OCI-LY7 (cell line): ENCODE results near the gene RASSF5. TPM values are rescaled to one million over a fixed set of nuclear protein-coding genes. Genes with fewer than 3 reads are reported as not detected.

Experiments
- BruUV-seq: library from RNA; stranded (reverse); fragments of 400-500 nt; replicated peaks from 2 replicates; lab custom pipeline; 2021; lab: Mats Ljungman, UMichigan
- CTCF ChIA-PET: fragments of 300-600 bp; sonication (Branson Sonifier 250); formaldehyde crosslinking; loops from one replicate; lab custom pipeline; 2022; ENCODE audit warnings: antibody characterized with exemption; ENCODE audit not compliant: unreplicated experiment; lab: Charles Lee
- POLR2A ChIA-PET: fragments of 300-600 bp; sonication (Branson Sonifier 250); formaldehyde crosslinking; loops from one replicate; lab custom pipeline; 2022; ENCODE audit warnings: antibody characterized with exemption; lab: Charles Lee
- DNase-seq: peaks from one replicate; pipeline ENCODE4 v3.0.0-alpha.2; 2015; ENCODE audit warnings: low spot score
- H2AFZ ChIP-seq: fragments of 200-600 bp; sonication (generic), shearing (Covaris generic); 2 replicates; pipeline ENCODE4 v1.6.1; 2014; ENCODE audit warnings: mild to moderate bottlenecking, antibody characterized with exemption, low read length, moderate library complexity
- H3K27ac ChIP-seq: fragments of 200-600 bp; sonication (generic); 2 replicates; pipeline ENCODE4 v1.5.1; 2014; ENCODE audit warnings: mixed run types, low read depth, mild to moderate bottlenecking, moderate library complexity, low read length, inconsistent platforms; ENCODE audit not compliant: poor library complexity, severe bottlenecking
- H3K36me3 ChIP-seq: fragments of 200-600 bp; sonication (generic); 2 replicates; pipeline ENCODE4 v1.6.1; 2014; ENCODE audit warnings: mild to moderate bottlenecking, antibody characterized with exemption, low read length, moderate library complexity, mixed read lengths; ENCODE audit not compliant: insufficient read depth
- H3K4me1 ChIP-seq: fragments of 200-600 bp; sonication (generic); 2 replicates; pipeline ENCODE4 v1.5.1; 2014; ENCODE audit warnings: mild to moderate bottlenecking, low read length; ENCODE audit not compliant: insufficient read depth, poor library complexity, severe bottlenecking
- H3K4me2 ChIP-seq: fragments of 200-600 bp; sonication (generic); 2 replicates; pipeline ENCODE4 v1.6.1; 2014; ENCODE audit warnings: mild to moderate bottlenecking, low read length
- H3K4me3 ChIP-seq: fragments of 200-600 bp; sonication (generic); 2 replicates; pipeline ENCODE4 v1.5.1; 2014; ENCODE audit warnings: mild to moderate bottlenecking, low read depth, low read length; ENCODE audit not compliant: poor library complexity, severe bottlenecking
- H3K79me2 ChIP-seq: fragments of 200-600 bp; sonication (generic); 2 replicates; pipeline ENCODE4 v1.6.1; 2016; ENCODE audit warnings: low read depth, mild to moderate bottlenecking, low read length, moderate library complexity, mixed read lengths; ENCODE audit not compliant: insufficient read depth
- H3K9me2 ChIP-seq: fragments of 200-600 bp; sonication (generic); 2 replicates; pipeline ENCODE4 v1.6.1; 2016; ENCODE audit warnings: mild to moderate bottlenecking, low read length, mixed read lengths; ENCODE audit not compliant: insufficient read depth
- H3K9me3 ChIP-seq: fragments of 200-600 bp; sonication (generic); 2 replicates; pipeline ENCODE4 v1.6.1; 2014; ENCODE audit warnings: mild to moderate bottlenecking, mixed run types, low read length, mixed read lengths
- H4K20me1 ChIP-seq: fragments of 200-600 bp; sonication (generic); 2 replicates; pipeline ENCODE4 v1.6.1; 2014; ENCODE audit warnings: mild to moderate bottlenecking, antibody characterized with exemption, low read length, moderate library complexity, mixed read lengths; ENCODE audit not compliant: insufficient read depth
- EZH2phosphoT487 ChIP-seq: fragments of 200-600 bp; sonication (generic); IDR thresholded peaks from 2 replicates; pipeline ENCODE4 v1.6.1; 2018; ENCODE audit warnings: low read depth, borderline replicate concordance, mild to moderate bottlenecking, mixed run types, antibody characterized with exemption, low read length, moderate library complexity, mixed read lengths
- intact Hi-C: fragments of 100-400 bp; cut with micrococcal nuclease; formaldehyde crosslinking; loops from one replicate; pipeline ENCODE4 v1.10.0; 2022; ENCODE audit not compliant: unreplicated experiment
- total RNA-seq, 2 experiments: library from RNA; depleted of rRNA in 1 of 2; stranded (reverse); fragments of >200 nt in 1 of 2; shearing (Covaris generic) in 1 of 2; gene quantifications; 2 replicates each; pipeline ENCODE4 v1.2.3, GENCODE V29; 2014 to 2022
- TF ChIP-seq, protein P1 (sequence below): fragments of 200-600 bp; sonication (generic); conservative IDR thresholded peaks from 2 replicates; pipeline ENCODE4 v1.5.1; 2014; ENCODE audit warnings: mild to moderate bottlenecking, antibody characterized with exemption, low read length, moderate library complexity, mixed read lengths

Gene RASSF5
- total RNA-seq, 2 experiments from 2014 or later = 19.8 to 25.7 TPM

- ChIA-PET POLR2A (interaction anchor here (0.5 kb wide), 1 partner anchor 12 kb away, joined by 3 read pairs; no protein-coding TSS in a partner anchor), CTCF (no interaction called here)
- H3K9me3 ChIP-seq = no peaks in the 10 kb centered on the region
- TF ChIP-seq, protein P1, sequence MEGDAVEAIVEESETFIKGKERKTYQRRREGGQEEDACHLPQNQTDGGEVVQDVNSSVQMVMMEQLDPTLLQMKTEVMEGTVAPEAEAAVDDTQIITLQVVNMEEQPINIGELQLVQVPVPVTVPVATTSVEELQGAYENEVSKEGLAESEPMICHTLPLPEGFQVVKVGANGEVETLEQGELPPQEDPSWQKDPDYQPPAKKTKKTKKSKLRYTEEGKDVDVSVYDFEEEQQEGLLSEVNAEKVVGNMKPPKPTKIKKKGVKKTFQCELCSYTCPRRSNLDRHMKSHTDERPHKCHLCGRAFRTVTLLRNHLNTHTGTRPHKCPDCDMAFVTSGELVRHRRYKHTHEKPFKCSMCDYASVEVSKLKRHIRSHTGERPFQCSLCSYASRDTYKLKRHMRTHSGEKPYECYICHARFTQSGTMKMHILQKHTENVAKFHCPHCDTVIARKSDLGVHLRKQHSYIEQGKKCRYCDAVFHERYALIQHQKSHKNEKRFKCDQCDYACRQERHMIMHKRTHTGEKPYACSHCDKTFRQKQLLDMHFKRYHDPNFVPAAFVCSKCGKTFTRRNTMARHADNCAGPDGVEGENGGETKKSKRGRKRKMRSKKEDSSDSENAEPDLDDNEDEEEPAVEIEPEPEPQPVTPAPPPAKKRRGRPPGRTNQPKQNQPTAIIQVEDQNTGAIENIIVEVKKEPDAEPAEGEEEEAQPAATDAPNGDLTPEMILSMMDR = no peak
- TF ChIP-seq EZH2phosphoT487 = no peak
- H4K20me1 ChIP-seq = no peaks in the 10 kb centered on the region
- no peak overlapping the region for H3K27ac ChIP-seq
- H3K79me2 ChIP-seq = no peaks in the 10 kb centered on the region; the same call in 1 of the 2 replicates
- H3K4me1 ChIP-seq = peaks cover 12% of the 10 kb centered on the region
- no peak overlapping the region for H3K4me3 ChIP-seq
- H3K9me2 ChIP-seq = no peaks in the 10 kb centered on the region
- DNase-seq = no peak
- intact Hi-C loops = loop anchor here (10.0 kb wide), 1 partner anchor 422 kb away; the partner anchor contains the start of gene RHEX
- no peak overlapping the region for H3K4me2 ChIP-seq
- H3K36me3 ChIP-seq = peaks cover 78% of the 10 kb centered on the region
- H2AFZ ChIP-seq = no peak overlapping the region
- BruUV-seq = no TSS peak
Measured at GRCh38 chr1:206477110-206477509, 30.2 kb upstream of the RASSF5 start.

DNA sequence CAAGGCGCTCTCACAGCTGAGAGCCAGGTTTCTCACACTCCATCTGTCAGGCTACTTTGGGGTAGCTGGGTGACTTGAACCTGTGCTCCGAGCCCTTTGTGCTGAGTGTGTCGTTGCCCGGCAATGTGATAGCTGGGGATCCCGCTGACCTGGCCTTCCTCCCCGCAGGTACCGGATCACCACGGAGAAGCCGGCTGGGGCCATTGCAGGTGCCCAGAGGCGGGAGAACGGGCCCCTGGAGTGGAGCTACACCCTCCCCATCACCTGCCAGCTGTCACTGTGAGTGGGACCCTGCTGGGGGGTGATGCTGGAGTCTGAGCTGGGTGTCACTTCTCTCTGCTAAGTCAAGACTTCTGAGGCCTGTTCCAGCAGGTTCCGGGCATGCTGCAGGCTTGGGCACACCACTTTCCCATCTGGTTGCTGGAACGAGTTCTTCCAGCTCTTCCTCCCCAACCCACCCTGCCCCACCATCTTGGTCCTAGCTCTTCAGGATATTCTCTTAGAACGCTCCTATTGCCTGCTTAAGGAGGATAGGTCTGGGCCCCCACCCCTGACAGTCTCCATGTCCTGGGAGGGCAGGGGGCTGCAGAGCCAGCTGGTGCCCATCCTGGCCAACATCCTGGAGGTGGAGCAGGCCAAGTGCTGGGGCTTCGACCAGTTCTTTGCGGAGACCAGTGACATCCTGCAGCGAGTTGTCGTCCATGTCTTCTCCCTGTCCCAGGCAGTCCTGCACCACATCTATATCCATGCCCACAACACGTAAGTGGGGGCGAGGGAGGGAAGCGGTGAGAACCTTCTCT is 29.6 kb upstream of the RASSF5 start:
- no peak overlapping the region for H3K4me2 ChIP-seq
- peaks cover 83% of the 10 kb centered on the region for H3K36me3 ChIP-seq

More for the DNA sequence above, 29.6 kb upstream of the RASSF5 start:
- Histone ChIP-seq H3K9me2 (no peaks in the 10 kb centered on the region), H2AFZ (no peak overlapping the region), H3K4me3 (no peak overlapping the region), H3K4me1 (peaks cover 6% of the 10 kb centered on the region), H4K20me1 (no peaks in the 10 kb centered on the region), H3K79me2 (no peaks in the 10 kb centered on the region), H3K27ac (no peak overlapping the region), H3K9me3 (no peaks in the 10 kb centered on the region)
- no TSS peak for BruUV-seq
- TF ChIP-seq EZH2phosphoT487 = no peak
- TF ChIP-seq, protein P1 = no peak
- intact Hi-C loops = loop anchor here (10.0 kb wide), 1 partner anchor 423 kb away; the partner anchor contains the start of gene RHEX
- CTCF ChIA-PET = interaction anchor here (0.5 to 2.8 kb wide), 2 partner anchors 7 to 67 kb away, joined by 3 to 14 read pairs; partner anchors contain the start of gene IKBKE
- POLR2A ChIA-PET = no interaction called here
- no peak for DNase-seq
